ENCODE measurements around the gene PIEZO2.
A peak's percentile ranks its signal among the peaks of the same experiment; 100 is the strongest.

PIEZO2 gene

DNA sequence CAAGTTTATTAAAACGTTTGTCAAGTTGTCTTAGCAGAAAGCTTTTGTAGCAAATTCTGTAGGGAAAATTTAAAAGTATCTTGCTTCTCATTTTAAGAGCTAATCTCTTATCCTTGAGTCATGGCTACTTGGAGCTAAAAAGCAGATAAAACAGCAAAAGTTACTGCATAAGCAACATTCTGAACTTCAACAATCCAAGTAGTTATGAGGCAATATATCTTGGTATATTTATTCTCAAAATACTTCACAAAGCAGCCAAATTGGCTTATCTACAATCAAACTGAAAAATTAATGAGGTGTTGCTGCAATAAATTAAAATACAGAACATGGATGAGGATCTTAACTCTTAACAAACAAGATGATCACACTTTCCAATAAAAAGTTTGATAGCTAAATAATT, 306.5 kb downstream of the PIEZO2 start:
- DNase-seq (ENCODE audit: low read depth): no peak

DNA sequence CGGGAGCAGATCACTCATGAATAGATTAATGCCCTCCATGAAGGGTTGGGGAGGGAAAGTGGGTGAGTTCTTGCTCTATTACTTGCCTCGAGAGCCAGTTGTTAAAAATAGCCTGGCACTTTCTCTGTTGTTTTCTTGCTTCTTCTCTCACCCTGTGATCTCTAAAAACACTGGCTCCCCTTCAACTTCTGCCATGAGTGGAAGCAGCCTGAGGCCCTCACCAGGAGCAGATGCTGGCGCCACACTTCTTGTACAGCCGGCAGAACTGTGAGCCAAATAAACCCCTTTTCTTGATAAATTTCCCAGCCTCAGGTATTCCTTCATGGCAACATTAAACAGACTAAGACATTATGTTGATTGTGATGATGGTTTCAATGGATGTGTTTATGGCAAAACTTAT, 307.0 kb downstream of the PIEZO2 start:
- no peak for DNase-seq (ENCODE audit: low read depth)

DNA sequence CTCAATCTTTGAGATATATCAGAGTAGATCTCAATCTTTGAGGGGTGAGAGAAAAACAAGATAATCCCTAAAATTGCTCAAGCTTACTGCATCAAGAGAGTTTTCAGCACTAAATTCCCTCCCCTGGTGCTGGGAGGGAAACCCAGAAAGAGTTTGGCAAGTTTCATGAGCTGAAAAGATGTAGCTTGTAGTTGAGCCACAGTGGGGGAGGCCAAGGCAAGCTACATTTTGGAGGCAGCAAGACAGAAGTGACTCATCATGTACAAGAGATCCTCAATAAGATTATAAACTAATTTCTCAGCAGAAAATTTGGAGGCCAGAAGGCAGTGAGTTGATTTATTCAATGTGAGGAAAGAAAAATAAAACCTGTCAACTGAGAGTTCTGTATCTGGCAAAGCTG, 308.2 kb downstream of the PIEZO2 start:
- DNase-seq (ENCODE audit: low read depth): no peak

DNA sequence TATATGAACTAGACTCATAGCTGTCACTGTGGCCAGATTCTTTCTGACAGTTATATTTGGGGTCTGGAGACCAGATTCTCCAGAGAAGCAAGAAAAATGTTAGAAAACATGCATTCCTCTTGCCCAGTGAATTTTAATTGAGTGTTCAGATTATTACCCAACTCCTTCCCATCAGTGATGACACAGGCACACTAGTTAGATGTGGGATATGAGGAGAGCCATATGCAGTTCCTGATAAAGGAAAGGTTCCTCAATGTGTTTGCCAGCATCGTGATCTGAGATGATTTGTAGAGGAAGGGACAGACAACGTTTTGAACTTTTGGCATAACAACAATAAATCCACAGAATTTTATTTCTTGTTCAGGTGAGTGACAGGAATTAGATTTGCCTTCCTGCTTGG, 308.6 kb downstream of the PIEZO2 start:
- DNase-seq (ENCODE audit: low read depth): no peak

DNA sequence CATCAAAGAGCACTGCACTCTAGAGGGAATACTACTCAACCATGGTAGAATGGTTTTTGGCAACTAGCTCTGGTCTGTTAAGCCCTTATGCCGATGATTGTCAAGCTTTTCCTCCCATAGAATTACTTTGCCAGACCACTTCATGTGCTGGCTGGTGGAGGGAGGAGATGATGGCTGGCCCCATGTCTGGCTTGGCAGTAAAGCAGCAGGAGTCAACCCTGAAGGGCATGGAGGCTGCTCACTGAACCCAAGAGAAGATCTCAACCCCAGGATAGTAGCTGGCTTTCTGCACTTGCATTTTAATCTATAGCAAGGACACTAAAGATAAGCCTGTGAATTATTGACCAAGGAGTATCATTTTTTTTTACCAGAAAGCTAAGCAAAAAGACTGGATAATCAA, 309.9 kb downstream of the PIEZO2 start:
- no peak for DNase-seq (ENCODE audit: low read depth)

DNA sequence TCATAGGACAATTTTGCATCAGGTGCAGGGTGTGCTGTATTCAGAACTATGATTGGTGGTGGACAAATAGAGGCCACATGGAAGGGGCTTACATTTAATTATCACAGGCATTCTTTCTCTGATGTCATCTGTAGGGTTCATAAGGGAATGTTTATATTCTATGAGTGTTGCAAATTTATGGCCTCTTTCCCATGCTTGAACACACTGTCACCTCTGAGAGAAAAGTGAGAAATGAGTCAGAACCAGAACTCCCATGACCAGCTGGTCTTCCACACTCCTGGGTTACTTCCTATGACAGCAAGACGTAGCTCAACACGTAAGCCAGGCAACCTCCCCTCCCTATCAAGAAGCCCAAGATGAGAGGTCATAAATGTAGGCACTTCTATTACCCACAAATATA, 310.8 kb downstream of the PIEZO2 start:
- no peak for DNase-seq (ENCODE audit: low read depth)

DNA sequence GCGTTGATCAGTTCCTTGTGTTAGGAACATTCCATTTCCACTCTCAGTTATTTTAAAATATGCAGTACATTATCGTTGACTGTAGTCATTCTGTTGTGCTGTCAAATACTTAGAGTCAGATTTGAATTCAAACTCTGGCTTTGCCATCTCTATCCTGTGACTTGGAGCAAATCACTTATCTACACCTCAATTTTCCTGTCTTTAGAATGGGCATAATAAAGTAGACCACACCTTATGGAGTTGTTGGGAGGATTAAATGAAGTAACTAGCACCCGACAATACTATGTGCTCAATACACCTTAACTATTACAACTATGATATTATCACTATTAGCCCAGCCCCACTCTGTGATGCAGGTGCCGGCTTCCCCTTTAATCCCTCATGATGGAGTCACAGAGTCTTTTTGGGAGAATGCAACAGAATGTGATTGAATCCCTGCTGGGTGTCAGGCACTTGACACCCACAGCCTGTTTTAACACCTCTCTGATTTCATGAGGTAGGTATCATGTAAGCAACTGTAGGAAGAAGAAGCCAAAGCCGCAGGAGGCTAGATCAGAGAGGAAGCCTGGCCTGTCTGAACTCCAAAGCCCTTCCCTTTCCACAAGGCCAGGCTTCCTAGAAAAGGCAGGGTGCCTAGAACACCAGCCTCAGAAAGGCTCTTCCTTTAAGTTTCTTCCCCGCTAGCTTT, 315.1 kb downstream of the PIEZO2 start:
- no peak for DNase-seq (ENCODE audit: low read depth)

DNA sequence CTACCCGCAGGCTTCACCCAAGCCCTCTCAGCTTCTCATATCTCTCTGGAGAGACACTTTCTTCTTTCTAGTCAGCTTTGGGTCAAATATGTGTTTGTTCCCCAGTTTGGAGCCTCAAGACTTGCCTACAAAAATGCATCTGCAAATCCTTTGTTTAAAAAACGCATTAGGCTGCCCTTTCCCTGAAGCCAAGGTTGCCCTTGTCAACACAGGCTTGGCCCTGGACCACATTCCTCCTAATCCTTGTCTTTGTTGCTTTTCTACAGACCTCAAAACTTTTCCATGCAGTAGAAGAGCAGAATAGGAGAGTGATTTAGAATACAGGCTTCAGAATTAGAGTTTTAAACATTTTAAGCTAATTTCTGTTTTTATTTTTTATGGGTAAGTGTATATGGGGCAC, 315.7 kb downstream of the PIEZO2 start:
- no peak for DNase-seq (ENCODE audit: low read depth)

DNA sequence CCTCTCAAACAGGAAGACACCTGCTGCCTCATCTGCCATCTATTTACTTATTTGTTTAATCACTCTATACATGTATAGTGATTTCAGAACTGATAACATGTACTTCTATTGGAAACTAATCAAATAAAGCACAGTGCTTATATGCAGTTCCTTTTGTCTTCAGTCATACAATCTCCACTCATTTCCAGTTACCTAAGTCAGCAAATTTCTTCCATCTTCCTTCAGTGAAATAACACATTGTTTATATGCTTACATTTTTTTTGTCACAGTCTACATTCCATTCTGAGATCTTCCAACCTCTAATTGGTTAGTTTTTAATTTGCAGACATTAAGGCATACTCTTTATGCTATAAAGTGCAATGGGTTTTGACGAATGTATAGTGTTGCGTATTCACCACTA, 323.0 kb downstream of the PIEZO2 start:
- DNase-seq (ENCODE audit: low read depth): no peak

DNA sequence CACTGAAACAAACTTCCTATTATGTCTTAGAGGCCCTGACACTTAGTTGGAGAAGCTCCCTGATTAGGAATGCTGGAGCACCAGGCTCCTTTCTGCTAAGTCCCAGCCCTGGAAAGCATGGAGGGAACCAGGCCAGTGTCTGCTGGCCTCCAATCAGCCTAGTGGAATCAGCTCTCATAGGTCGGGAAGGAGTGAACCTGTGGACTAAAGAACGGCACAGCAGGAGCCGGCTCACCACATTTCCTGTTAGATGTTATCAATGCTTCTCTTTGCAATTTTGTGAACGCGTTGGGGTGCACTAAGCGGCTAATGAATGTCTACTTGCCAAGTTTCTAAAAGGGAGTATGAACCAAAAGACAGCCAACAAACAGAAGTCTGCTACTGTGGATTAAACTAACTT, 326.9 kb downstream of the PIEZO2 start:
- DNase-seq (ENCODE audit: low read depth): no peak

DNA sequence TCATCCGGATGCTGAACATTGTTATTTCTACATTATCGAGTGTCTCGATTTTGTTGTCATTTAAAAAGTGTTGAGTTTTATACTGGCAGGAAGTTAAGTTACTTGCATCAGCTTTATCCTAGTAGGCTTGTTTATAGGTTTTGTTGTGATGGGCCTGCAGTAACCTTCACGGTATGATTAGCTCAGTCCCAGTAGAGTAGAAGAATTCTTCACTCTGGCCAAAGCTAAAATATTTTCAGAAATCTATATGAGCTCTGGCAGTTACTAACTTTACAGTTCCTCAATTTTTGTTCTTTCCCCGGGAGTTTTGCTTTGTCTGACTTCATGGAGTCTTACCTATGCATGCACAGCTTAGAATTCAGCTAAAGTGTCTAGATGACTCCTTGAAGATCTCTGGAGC, 328.7 kb downstream of the PIEZO2 start:
- no peak for DNase-seq (ENCODE audit: low read depth)

DNA sequence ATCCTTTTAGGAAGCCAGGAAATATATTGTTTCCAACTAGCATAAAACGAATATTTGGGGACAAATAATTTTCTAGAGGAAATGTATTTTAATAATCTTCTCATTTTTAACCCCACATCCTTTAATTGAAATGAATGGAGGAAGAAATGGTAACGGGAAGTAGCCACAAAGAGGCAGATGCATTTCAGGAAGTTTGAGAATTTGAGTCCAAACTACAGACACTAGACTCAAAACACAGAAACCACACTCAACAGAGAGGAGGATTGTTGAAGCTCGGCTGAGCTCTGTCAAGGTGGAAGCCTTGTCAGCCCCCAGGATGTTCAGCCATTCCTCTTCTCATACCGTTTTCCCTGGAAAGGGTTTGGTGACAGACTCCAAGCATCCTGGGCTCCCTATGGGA, 335.0 kb downstream of the PIEZO2 start:
- no peak for DNase-seq (ENCODE audit: low read depth)

DNA sequence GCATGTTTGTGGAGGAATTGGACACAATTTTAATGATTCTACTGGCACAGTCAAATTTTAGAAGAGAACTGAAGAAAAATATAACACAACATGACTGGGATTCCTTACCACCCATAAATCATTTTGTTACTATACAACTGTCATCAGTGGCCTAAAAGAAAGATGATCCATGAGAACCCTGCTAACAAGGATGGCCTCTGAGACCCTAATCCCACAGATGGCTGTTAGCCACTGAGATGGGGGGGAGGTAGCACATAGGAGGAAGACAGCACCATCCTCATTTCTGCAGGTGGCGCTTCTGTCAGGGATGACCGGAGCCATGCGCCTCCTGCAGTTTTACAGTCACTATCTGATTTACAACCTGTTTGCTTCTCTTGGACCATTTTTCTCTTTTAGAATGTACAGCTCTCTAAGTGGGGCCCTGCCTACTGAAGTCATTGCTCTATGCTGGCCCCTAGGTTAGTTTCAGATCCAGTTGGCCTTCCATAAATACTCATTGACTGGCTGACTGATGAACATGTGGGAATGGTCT, 343.7 kb downstream of the PIEZO2 start:
- DNase-seq (ENCODE audit: low read depth): no peak

DNA sequence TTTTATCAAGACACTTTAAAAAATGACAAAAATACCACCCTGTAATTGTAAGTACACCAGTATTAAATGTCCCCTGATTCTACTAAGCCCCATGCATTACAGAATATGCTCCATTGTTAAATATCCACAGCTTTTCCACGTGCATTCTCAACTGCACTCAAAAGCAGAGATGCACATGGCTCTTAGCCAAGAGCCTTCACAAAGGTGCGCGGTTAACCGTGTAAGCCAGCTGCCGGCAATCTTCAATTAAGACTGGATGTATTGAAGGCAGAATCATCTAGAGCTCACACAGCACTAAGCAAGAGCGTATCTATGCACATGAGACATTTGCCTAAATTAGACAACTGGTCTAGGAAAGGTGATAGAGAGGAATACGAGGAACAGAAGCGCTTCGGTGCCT, 345.2 kb downstream of the PIEZO2 start:
- DNase-seq (ENCODE audit: low read depth): no peak

DNA sequence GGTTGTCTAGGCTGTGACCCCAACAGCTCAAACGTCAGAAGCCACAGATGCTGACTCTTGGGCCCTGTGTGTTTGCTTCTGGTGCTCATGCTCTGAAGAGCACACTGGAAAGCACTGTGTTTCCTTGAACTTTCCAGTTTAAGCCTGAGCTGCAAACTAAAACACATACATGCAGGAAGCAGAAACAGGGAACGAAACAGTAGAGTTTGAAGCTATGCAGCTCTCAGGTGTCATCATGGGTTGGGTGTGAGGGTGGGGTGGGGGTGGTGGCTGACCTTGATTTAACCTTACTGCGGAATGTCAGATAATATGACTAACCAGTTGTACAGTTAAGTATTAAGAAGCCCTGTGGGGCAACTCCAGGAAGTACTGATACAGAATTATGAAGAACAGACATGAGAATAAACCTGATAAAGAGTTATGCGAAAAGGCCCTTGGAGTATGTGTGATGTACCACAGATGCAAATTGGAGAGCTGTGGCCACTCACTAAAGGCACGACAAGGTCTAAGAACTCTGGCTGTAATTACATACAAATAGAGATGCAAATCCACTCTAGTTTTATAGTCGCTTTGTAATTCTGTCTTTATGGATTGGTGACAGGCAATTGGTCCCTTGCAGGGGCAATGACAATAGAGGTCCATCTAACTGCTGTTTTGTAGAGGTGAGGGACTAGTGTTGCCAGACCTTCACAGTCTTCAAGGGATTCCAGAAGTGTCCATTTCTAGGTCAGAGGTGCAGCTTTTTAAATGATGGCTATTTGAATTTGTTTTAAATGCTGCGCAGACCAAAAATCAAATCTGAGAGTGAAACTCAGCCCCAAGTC, 350.4 kb downstream of the PIEZO2 start:
- DNase-seq (ENCODE audit: low read depth): no peak

DNA sequence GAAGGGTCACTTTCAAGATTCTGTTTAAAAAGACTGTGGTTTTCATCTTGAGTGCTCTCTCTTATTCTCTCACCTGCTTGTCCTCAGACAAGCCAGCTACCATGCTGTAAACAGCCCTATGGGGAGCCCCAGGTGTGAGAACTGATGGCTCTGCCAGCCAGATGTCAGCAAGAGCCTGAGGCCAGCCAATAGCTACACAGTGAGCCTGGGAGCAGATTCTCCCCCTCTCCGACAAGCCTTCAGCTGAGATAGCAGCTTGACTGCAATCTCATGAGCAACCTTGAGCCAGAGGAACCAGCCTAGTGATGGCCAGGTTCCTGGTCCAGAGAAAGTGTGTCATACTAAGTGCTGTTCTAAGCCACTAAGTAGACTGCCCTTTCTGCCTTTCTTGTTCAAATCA, 351.5 kb downstream of the PIEZO2 start:
- no peak for DNase-seq (ENCODE audit: low read depth)

DNA sequence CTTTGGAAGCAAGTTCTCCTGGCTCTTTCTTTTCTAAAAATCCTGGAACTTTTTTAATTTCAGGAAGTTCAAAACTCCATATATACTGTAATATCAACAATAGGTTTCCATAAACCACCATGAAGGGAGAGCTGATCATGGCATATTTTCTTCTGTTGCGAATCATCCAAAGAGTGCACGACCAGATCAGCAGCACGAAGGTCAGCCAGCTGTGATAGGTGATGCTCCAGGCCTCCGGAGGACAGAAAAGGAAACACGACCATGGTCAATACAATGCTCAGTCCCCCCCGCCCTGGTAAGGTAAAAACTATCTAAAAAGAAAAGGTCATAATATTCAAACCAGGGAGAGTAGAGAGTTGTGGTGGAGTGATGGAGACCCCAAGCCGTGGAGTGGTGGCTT, 354.6 kb downstream of the PIEZO2 start:
- no peak for DNase-seq (ENCODE audit: low read depth)

DNA sequence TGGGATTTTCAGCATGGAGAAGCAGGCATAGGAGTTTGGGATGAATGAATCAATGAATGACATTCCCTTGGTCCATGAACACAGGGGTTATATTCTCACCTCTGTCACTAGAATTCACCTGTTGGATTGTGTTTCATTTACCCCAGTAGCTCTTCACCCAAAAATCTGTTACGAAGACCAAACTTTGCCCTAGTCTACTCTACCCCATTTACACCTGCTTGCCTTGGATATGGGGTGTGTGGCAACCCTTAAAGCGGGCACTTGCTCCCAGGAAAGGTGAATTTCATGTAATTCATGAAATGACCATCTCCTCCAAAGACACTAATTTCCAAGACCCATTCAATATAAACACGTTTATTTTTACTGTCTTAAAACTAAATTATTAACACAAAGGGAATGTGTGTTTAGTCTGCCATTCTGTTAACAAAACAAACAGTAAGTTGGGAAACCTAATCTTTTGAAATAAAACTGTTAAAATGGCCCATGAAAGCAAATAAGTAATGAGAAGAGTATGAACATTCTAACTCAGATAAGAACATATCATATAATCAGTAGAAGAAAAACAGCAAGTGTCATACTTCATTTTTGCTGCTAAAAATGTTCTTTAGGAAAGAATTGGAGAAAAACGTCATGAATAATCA, 355.5 kb downstream of the PIEZO2 start:
- no peak for DNase-seq (ENCODE audit: low read depth)

DNA sequence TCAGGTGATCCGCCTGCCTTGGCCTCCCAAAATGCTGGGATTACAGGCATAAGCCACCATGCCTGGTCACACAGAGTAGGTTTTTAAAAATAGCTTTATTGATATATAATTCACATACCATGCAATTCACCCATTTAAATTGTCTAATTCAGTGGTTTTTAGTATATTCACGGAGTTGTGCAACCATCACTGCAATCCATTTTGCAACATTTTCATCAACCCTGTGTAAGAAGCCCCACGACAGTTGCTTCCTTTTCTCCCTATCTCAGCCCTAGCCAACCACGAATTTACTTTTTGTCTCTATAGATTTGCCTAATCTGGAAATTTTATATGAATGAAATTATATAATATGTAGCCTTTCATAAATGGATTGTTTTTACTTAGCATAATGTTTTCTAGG, 357.2 kb downstream of the PIEZO2 start:
- DNase-seq (ENCODE audit: low read depth): no peak

DNA sequence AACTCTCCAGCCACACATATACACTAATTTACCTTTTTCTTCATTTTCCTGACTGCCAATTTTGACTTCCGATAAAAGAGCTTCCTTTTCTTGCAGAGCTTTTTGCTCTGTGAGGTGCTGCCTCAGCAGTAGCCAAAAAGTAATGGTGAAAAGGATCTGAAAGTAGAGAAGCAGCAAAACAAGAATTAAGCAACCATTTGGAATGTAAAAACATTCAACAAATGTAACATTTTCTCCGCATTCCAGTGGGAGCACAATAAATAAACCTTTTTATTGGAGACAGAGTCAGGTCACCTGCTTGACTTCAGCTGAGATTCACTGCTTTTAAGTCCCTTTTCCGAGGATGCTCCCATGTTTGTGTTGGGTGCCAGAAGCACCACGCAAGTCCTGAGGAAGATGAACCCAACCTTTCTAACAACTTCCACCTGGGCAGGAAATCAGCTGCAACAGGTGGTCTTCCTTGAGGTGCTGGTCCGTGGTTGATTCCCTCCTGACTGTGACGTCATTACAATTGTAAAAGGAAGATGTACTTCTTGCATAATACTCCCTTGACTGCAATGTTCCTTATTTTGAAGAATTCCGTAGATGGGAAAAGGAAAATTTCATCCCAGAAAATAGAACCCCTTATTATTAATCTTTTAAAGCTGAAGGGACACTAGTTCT, 358.1 kb downstream of the PIEZO2 start:
- no peak for DNase-seq (ENCODE audit: low read depth)

DNA sequence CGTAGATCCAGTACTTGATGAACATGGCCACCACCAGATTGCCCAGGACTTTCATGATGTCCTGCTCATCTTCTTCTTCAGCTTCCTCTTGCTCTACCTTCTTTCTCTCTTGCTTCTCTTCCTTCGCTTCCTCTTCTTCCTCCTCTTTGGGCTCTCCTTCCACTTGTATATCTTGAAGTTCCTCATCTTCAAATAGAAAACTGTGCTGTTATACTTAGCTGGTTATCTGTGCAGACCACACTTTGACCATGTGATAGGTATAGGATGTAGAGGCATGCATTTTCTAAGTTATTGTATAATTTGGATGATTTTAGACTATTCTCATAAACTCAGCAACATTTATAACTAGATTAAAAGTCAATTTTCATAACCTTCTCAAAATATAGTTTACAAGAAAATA, 360.2 kb downstream of the PIEZO2 start:
- DNase-seq (ENCODE audit: low read depth): no peak

DNA sequence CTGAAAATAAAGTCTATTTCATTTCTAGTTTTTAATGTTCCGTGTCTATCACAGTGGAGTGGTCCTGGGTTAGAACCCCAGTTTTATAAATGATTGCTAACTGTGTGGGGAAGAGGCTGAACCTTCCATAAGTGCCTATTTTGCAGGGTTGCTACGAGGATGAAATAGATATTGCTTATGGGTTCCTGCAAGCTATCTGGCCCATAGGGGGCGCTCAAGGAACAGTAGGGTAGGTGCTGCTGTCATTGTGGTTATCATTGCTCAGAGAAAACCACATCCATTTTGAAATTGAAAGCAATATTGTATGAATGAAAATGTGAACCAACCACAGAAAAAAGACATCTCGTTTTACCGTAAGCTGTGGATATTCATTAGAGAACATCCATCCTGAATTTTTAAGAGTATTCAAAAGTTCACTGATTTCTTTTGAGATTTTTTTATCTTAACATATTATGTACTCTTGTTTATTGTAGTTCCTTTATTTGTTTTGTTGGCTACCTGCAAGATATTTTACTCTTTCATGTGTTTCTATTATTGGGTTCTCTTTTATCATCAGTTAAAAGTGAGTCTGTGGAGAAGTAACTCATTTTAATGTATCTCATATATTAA, 362.0 kb downstream of the PIEZO2 start:
- peak; percentile 61 for DNase-seq (ENCODE audit: low read depth)

Data from stimulated activated CD8-positive, alpha-beta memory T cell treated with anti-CD3 and anti-CD28 coated beads, Interleukin-15, amount 100 ng/mL, for 1 hour (primary cell).